ENCODE measurements around the gene IFI16. TPM values are rescaled to one million over a fixed set of nuclear protein-coding genes. Genes with fewer than 3 reads are reported as not detected.
"Not testable (repeated sequence)": the region's sequence is repeated elsewhere in the genome, so short reads cannot be mapped to it uniquely, and the experiment has no call there.

The IFI16 gene
- total and polyA plus RNA-seq, 2 experiments from 2014 or later: 25.1 to 31.8 TPM

- no peaks in the 10 kb centered on the region for H3K9me3 ChIP-seq (ENCODE audit: low read depth)
- no peaks in the 10 kb centered on the region for H4K20me1 ChIP-seq (ENCODE audit: insufficient read depth, poor library complexity, severe bottlenecking)
- peak overlapping the region; percentile 35 for H2AFZ ChIP-seq
- peak overlapping the region; percentile 85 for H3K27ac ChIP-seq
- H3K9me2 ChIP-seq (replicated peaks; ENCODE audit: insufficient read depth): no peaks in the 10 kb centered on the region
- DNase-seq (ENCODE audit: low spot score): no peak
- H3K27me3 ChIP-seq: no peaks in the 10 kb centered on the region
- H3K4me3 ChIP-seq: no peak overlapping the region
- H3K36me3 ChIP-seq (replicated peaks; ENCODE audit: insufficient read depth, low read depth): no peaks in the 10 kb centered on the region
- H3K4me2 ChIP-seq: peak overlapping the region; percentile 65
- 14% methylated on average over 6 of the region's 6 CpGs for WGBS (ENCODE audit: low lambda C conversion rate, missing lambda C conversion rate)
- TF ChIP-seq EZH2phosphoT487 (IDR thresholded peaks at IDR 0.05; ENCODE audit: low read depth, severe bottlenecking, unreplicated experiment) (no peak), CTCF (IDR thresholded peaks at IDR 0.05; ENCODE audit: poor library complexity) (no peak), EZH2 (IDR thresholded peaks at IDR 0.05; ENCODE audit: borderline replicate concordance) (no peak)
- H3K4me1 ChIP-seq (ENCODE audit: insufficient read depth): peaks cover 35% of the 10 kb centered on the region
- H3K79me2 ChIP-seq: peaks cover 5% of the 10 kb centered on the region
These were observed 4.0 kb upstream of the IFI16 start for GRCh38 chr1:159005676-159006075.

GRCh38 chr1:159006210-159006807 is 3.4 kb upstream of the IFI16 start:
- peaks cover 35% of the 10 kb centered on the region for H3K4me1 ChIP-seq (ENCODE audit: insufficient read depth)
- not testable (repeated sequence) for DNase-seq (ENCODE audit: low spot score); H3K9me2 ChIP-seq (replicated peaks; ENCODE audit: insufficient read depth); H3K4me3 ChIP-seq; H4K20me1 ChIP-seq (ENCODE audit: insufficient read depth, poor library complexity, severe bottlenecking); H3K9me3 ChIP-seq (ENCODE audit: low read depth); H3K27me3 ChIP-seq; H3K36me3 ChIP-seq (replicated peaks; ENCODE audit: insufficient read depth, low read depth)
- peaks cover 12% of the 10 kb centered on the region for H3K79me2 ChIP-seq
- H3K4me2 ChIP-seq: peak overlapping the region; percentile 65
- H2AFZ ChIP-seq: peak overlapping the region; percentile 35
- WGBS (ENCODE audit: low lambda C conversion rate, missing lambda C conversion rate): 22% methylated on average over 11 of the region's 11 CpGs
- peak overlapping the region; percentile 85 for H3K27ac ChIP-seq

GRCh38 chr1:159007726-159008125 is 2.0 kb upstream of the IFI16 start:
- H3K27ac ChIP-seq: no peak overlapping the region

GRCh38 chr1:159008744-159009188 is 941 bp upstream of the IFI16 start:
- Histone ChIP-seq H3K79me2 (peaks cover 35% of the 10 kb centered on the region), H3K9me3 (ENCODE audit: low read depth) (no peaks in the 10 kb centered on the region), H3K4me2 (peak overlapping the region; percentile 73), H4K20me1 (ENCODE audit: insufficient read depth, poor library complexity, severe bottlenecking) (no peaks in the 10 kb centered on the region), H2AFZ (peak overlapping the region; percentile 20), H3K9me2 (replicated peaks; ENCODE audit: insufficient read depth) (no peaks in the 10 kb centered on the region), H3K36me3 (replicated peaks; ENCODE audit: insufficient read depth, low read depth) (no peaks in the 10 kb centered on the region), H3K27me3 (no peaks in the 10 kb centered on the region), H3K4me3 (no peak overlapping the region), H3K4me1 (ENCODE audit: insufficient read depth) (peaks cover 44% of the 10 kb centered on the region), H3K27ac (peak overlapping the region; percentile 95)
- TF ChIP-seq CTCF (IDR thresholded peaks at IDR 0.05; ENCODE audit: poor library complexity) (no peak), EZH2phosphoT487 (IDR thresholded peaks at IDR 0.05; ENCODE audit: low read depth, severe bottlenecking, unreplicated experiment) (no peak), EZH2 (IDR thresholded peaks at IDR 0.05; ENCODE audit: borderline replicate concordance) (no peak)
- 59% methylated on average over 4 of the region's 4 CpGs for WGBS (ENCODE audit: low lambda C conversion rate, missing lambda C conversion rate)
- DNase-seq (ENCODE audit: low spot score): no peak

More at GRCh38 chr1:159007726-159008125, 2.0 kb upstream of the IFI16 start:
- Histone ChIP-seq H3K4me1 (ENCODE audit: insufficient read depth) (peaks cover 44% of the 10 kb centered on the region), H3K36me3 (replicated peaks; ENCODE audit: insufficient read depth, low read depth) (no peaks in the 10 kb centered on the region), H3K9me3 (ENCODE audit: low read depth) (no peaks in the 10 kb centered on the region), H4K20me1 (ENCODE audit: insufficient read depth, poor library complexity, severe bottlenecking) (no peaks in the 10 kb centered on the region), H2AFZ (no peak overlapping the region), H3K4me2 (no peak overlapping the region), H3K79me2 (peaks cover 26% of the 10 kb centered on the region), H3K9me2 (replicated peaks; ENCODE audit: insufficient read depth) (no peaks in the 10 kb centered on the region), H3K4me3 (no peak overlapping the region), H3K27me3 (no peaks in the 10 kb centered on the region)
- TF ChIP-seq EZH2 (IDR thresholded peaks at IDR 0.05; ENCODE audit: borderline replicate concordance) (no peak), CTCF (IDR thresholded peaks at IDR 0.05; ENCODE audit: poor library complexity) (no peak), EZH2phosphoT487 (IDR thresholded peaks at IDR 0.05; ENCODE audit: low read depth, severe bottlenecking, unreplicated experiment) (no peak)
- no peak for DNase-seq (ENCODE audit: low spot score)
